HG02759 (cell line): ENCODE measurements around the gene TRERF1.
"Not testable (repeated sequence)": the region's sequence is repeated elsewhere in the genome, so short reads cannot be mapped to it uniquely, and the experiment has no call there.

Source experiments
- ATAC-seq: cut with Tn5 transposase; IDR thresholded peaks from one replicate; pipeline ENCODE4 v1.9.1; 2021; ENCODE audit warnings: mild to moderate bottlenecking, moderate library complexity; ENCODE audit not compliant: unreplicated experiment

Gene TRERF1

DNA sequence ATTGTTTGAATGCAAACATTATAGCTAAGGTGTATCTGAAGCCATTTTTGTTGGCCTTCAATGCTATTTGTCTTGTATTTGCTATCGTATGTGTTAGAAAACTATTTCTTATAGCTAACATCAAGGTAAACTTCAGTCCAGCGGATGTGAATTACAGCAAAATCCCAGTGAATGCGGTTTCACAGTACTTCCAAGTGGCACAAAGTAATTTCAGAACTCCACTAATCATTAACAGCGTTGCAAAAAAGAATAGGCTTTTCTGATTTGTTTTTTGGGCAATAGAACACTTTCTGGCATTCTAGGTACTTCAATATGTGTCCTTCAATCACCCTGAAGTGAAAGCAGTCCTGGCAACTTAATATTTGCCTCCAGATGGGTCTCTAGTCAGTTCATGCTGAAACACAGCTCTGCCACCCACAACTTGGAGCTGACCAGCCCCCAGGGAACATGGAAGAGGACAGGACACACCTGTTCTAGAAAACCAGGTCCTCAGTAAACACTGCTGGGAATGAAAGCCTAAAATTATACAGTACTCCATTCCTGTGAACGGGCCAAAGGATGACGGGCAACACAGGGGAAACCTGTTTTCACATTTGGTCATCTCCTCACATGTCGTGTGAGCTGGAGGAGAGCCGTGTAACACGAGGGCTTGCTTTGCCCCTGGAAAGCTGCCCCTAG is 224.4 kb downstream of the TRERF1 start:
- no peak for ATAC-seq

DNA sequence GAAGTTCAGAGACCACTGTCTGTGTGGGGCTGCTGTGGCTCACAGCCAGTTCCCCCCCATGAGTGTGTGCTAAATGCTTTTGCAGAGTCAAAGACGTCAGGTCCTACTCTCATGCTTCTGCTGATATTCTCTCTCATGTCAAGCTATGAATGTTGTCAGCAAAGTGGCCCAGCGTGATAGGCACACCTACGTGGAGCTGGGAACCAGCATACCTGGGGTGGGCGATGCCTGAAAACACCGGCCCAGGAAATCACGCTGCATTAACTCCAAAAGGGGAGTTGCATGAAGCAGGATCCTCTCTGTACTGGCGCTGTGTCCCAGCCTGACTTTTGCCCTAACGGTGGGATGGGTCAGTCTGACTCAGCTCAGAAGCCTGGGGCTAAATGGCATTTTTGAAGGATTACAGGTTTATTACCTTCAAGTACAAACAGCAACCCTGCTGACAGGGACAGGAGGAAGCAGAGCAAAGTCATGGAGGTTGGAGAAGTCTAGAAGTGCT is 225.0 kb downstream of the TRERF1 start:
- ATAC-seq = no peak

DNA sequence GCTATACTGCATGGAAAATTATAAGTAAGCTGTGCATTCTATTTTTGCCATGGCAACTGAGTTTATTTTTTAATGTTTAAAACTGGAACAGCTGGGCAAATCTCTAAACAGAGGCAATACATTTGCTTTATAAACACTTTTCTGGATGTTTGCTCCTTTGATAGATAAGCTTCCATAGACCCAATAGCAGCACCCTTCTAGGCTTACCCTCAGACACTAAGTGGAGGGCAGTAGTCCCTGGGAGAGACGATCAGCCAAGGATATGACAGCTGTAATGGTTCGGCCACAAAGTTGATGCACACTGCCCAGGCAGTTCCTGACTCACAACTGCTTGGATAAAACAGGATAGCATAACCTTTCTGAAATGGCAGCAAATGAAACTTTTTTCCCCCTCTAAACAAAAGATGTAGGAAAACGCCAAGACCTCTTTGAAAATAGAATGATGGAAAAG is 225.5 kb downstream of the TRERF1 start:
- ATAC-seq = no peak

DNA sequence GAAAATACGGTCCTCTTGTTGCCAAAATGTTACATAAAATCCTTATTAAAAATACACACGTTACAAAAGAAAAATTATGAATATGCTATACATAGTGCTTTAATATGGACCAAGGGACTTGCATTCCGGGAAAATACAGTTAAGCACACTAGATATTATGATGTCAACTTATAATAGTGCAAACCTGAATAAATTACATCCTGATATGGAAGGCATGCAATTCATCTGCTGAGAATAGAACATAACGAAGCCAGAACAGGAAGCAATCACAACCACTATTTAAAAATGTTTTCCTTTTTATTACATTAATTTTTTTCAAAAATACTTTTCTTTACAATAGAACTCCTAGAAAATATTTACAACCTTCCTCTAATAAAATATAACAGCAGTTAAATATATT is 226.3 kb downstream of the TRERF1 start:
- no peak for ATAC-seq

DNA sequence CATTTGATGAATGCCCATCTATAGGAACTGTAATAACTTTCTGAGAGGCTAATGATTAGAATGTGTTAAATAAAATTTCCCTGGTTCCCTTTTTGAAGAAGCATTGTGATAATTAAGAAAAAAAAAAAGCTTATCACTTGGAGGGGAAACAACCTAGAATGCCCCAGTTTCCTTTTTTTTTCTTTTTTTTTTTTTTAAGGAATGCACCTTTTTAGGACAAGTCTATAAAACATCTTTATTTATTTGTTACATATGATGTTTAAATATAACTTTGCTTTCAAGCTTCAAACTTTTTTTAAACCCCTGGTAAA is 226.7 kb downstream of the TRERF1 start:
- no peak for ATAC-seq

DNA sequence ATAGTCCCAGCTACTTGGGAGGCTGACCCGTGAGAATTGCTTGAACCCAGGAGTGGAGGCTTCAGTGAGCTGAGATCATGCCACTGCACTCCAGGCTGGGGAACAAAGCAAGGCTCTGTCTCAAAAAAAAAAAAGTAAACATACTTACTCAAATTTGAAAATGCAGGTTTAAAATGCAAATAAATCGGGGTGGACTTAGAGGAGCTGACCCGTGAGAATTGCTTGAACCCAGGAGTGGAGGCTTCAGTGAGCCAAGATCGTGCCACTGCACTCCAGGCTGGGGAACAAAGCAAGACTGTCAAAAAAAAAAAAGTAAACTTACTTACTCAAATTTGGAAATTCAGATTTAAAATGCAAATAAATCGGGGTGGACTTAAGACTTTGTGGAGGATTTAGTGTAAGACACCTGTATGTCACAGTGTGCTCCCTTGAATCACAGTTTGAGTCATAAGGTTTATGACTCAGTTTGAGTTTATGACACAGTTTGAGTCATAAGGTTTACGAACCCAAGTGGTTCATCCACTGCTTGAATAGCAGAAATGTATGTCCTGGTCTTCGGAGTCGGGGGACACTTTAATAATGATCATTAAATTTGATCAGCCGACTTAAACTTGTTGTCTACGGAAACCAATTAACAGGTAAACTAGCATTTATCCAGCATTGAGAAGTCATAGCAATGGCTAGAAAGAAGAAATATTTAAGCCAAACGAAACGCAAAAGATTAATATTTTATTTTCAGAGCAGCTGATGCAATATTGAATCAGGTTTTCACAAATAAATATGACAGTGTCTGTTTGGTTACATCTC is 227.3 kb downstream of the TRERF1 start:
- ATAC-seq = peak; percentile 90

DNA sequence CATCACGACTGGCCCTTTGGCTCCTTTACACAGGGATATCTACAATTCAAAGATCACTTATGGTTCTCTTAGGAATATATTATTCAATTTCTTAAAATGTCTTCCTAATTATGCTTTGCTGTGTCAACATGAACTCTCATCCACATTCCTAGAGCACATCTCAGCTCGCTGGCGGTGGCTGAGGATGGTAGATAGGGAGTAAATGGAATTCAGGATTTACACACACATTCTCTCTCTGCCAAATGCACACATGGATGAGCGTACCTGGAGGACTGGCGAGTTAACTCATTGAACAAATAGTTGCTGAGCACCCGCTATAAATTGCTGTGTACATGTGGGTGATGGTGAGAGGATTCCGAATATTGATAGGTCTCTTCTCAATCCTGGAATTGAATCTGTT is 229.3 kb downstream of the TRERF1 start:
- no peak for ATAC-seq

DNA sequence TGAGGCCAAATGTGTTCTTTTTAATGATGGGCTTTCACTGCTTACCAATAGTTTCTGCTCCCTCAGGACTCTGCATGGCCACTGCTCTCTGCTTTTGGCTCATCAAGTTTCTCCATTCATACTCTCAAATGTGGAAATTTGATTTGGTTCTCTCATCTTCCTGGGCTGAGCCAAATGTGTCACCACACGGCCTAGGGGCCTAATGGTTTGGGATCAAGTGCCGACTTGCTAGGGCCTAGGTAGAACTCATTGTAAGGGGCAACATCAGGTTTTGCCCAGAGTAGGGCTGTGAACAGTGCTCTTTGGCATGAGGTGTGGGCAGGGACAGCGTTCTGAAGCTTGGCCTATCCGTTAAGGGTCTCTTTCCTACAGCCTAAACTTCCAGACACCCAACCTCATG is 230.2 kb downstream of the TRERF1 start:
- no peak for ATAC-seq

DNA sequence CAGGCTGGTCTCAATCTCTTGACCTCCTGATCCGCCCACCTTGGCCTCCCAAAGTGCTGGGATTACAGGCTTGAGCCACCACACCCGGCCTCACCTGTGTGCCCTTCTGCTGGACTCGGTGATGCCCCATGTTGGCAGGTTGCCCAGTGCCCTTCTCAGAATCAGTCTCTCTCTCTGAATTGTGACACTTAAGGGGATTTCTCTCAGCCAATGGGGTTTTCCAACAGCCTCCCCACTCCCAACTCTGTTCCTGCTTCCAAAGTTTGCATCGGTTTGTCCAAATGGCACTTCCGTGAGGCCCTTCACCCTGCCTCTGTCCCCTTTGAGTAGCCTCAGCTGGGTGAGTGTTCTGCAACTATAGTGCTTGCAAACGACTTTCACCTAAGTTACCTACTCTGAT is 230.9 kb downstream of the TRERF1 start:
- no peak for ATAC-seq

DNA sequence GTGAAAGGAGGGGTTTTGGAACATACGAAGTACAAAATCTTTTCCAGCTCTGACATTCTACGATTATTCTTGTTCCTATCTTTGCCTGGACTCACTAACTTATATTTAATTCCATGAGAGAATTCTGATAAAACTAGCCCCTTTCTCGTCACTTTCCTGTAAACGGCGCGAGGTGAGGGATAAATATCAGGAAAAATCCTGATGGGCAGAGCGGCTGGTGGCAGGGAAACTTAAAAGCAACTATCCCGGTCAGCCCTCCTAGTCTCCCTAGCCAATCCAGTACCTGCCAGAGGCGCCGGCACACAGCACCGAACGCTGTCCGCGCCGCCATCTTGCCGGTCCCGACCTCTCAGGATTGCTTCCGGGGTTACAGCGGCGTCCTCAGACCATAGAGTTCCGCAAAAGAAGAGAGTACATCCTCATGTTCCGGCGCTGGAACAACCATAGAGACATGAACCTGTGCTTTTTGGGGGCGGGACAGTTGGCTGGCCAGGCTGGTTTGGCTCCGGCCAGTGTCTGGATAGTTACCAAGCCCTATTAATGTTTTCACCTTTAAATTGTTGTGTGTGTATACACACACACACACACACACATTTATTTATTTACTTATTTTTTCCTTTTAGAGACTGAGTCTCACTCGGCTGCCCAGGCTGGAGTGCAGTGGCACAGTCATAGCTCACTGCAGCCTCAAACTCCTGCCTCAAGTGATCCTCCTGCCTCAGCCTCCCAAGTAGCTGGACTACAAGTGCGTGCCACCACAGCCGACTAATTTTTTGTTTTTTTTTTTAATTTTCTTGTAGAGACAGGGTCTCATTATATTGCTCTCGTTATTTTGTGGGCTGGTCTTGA is 234.0 kb downstream of the TRERF1 start, which contains the start of gene MRPS10:
Gene MRPS10, minus strand, starts transcription at position 343 of the 849 bp plus-strand sequence. Its CDS starts 12 bp downstream, at position 331.
- ATAC-seq = peak; percentile 95

DNA sequence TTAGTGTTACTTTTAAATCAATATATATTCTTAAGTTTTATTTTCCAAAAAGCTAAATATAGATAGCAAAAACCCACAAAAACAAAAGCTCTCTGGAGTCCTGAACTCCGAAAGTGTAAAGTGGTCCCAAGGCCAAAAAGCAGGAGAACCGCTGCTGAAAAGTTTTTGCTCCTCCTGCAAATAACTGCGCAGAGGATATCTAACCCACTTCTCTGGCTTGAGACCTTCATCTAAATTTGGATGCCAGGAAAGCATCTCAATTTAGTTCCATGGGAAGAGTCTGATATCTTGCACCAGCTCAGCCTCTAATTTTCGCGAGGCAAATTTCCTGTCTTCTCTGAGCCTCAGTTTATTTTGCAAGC is 234.6 kb downstream of the TRERF1 start:
- no peak for ATAC-seq

DNA sequence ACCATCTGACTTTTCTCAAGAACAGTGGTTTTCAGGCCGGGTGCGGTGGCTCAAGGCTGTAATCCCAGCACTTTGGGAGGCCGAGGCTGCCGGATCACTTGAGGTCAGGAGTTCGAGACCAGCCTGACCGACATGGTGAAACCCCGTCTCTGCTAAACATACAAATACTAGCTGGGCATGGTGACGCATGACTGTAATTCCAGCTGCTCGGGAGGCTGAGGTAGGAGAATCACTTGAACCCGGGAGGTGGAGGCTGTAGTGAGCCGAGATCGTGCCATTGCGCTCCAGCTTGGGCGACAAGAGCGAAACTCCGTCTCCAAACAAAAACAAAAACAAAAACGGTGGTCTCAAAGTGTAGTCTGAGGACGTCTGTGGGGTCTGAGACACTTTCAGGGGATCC is 235.2 kb downstream of the TRERF1 start:
- not testable (repeated sequence) for ATAC-seq

DNA sequence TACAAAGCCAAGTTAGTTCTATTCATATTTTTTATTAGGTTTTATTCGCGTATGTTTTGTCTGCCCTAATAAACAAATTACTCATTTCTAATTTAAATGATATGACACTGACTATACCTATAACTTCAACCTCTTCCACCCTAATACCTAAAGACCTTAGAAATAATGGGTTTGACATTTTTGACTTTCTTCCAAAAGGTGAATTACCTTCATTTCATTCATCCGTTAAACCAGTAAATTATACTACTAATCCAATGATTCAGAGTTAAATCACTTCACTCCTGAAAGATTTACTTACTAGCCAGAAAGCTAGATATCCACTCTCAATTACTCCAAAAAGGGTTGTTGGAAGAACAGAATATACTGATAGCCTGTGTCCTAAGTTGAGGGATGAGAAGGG is 239.3 kb downstream of the TRERF1 start:
- no peak for ATAC-seq

DNA sequence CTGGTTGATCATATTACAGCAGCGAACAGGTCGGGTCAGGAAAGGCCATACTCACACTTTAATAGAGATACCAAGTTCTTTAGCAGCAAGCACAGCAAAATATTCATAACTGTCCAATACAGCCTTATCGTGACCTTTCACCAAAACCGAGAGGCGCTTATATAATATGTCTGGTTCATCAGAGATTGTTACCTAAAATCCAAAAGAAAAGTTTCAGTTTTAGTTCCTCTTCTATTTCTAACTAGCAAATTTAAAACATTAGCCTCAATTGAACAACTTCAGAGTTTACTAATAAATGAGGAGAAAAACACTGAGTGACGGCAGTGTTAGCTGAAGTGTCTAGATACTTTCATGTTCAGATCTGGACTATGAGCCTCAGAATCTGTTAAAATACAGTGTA is 240.0 kb downstream of the TRERF1 start:
- no peak for ATAC-seq

DNA sequence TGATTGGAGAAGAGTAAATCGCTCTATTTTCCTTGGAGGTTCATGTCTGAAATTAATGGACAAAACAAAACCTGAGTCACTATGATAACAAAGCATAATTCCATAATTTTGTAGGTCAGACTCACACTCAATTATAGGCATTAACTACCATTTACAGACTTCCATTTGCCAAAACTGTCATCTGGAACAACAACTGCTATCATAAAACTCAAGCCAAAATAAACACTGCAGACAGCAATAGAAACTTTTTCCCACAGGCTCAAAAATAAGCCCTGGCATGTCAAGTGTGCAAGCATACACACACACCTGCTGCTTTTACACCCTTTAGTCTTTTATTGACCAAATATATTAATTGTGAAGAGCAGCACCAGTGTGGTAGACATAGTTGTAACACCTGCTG is 241.2 kb downstream of the TRERF1 start:
- ATAC-seq = no peak

DNA sequence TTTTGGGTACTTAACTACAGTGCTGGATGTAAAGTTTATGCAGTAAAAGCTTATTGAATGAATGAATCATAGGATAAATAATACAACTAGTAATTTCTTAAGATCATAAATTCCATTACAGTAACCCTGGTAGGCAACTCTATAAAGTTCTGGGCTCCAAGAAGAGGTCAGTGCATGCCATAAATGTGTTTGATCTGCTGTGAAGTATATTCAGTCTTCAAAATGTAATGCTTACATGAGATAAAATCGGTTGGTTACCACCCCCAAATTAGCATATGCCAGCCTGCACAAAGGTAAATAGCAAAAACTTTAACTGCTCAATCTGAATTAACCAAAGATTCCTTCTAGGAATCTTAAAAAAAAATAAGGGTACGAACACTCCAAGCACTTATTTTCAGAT is 244.2 kb downstream of the TRERF1 start:
- not testable (repeated sequence) for ATAC-seq

DNA sequence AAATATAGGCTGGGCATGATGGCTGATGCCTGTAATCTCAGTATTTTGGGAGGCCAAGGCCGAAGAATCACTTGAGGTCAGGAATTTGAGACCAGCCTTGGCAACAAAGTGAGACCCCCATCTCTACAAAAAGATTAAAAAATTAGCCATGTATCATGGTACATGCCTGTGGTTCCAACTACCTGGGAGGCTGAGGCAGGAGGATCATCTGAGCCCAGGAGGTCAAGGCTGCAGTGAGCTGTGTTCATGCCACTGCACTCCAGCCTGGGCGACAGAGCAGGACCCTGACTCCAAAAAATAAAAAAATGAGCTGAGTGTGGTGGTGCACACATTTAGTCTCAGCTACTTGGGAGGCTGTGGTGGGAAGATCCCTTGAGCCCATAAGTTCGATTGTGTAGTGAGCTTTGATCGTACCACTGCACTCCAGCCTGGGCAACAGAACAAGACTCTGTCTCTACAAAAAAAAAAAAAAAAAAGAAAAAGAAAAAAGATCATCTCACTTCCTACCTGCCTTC is 246.9 kb downstream of the TRERF1 start:
- no peak for ATAC-seq

DNA sequence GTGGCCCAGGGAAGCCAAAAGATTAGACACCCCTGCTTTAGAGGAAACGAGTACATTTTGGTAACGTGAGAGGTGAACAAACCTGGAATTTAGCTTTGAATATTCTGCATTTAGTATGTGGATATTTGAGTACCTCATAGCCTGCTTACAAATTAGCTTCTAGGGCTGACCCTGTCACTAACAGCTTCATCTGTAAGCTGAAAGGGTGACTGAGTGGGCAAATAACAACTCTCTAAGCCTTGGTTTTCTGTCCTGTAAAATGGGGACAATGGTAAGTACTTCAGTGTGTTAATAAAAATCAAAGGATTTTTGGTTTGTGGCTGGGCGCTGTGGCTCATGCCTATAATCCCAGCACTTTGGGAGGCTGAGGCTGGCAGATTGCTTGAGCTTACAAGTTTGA is 248.5 kb downstream of the TRERF1 start:
- ATAC-seq = no peak

DNA sequence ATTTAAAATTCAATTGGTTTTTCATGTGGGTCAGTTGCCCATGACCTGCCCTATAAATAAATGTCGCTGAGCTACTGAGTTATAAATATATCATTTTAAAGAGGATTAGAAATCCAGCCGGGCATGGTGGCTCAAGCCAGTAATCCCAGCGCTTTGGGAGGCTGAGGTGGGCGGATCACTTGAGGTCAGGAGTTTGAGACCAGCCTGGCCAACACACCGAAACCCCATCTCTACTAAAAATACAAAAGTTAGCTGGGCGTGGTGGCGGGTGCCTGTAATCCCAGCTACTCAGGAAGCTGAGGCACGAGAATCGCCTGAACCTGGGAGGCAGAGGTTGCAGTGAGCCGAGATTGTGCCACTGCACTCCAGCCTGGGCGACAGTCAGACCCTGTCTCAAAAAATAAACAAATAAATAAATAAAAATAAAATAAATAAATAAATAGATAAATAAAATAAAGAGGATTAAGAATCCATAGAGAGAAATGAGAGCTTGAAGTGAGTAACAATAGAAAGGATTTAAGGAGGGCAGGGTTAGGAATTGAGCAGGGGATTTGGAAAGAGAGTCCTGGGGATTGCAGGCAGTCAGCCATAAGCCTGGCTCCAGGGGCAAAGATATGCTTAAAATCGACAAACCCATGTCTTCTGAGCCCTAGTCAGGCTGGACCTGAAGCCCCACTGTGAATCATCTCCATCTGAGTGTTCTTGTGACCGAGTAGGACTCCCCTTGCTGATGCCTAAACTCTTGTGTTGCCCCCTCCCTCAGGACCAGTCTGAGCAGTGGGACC is 249.4 kb downstream of the TRERF1 start:
- not testable (repeated sequence) for ATAC-seq

DNA sequence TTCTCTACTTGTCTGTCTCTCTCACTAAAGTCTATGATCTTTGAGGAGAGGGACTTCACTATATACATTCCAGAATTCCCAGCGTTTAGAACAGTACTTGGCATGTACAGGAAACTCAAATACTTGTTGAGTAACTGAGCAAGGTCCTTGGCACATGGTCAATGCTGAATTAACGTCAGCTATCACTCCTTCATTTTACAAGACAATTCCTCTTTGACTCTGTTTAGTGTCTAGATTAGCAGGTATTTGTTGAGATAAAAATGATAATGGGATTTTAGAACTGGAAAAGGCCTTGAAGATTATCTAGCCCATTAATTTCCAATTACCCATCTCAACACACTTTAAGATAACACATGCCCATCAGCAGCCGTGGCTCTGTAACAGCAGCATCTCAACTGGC is 250.3 kb downstream of the TRERF1 start:
- no peak for ATAC-seq
